SU-DHL-6 (cell line): ENCODE measurements around the gene CTAGE1.

Experiments
- CTCF ChIP-seq: fragments of 200-600 bp; sonication (generic); IDR thresholded peaks from one replicate; pipeline ENCODE4 v1.5.1; 2017; ENCODE audit warnings: antibody characterized with exemption, mild to moderate bottlenecking, low read length, moderate library complexity; ENCODE audit not compliant: insufficient read depth, poor library complexity, severe bottlenecking
- EZH2phosphoT487 ChIP-seq: fragments of 200-600 bp; sonication (generic), shearing (Covaris generic); conservative IDR thresholded peaks from 2 replicates; pipeline ENCODE4 v1.6.1; 2018; ENCODE audit warnings: mild to moderate bottlenecking, antibody characterized with exemption, low read length, moderate library complexity, mixed read lengths

- TF ChIP-seq CTCF, result no peak
- no peak for TF ChIP-seq EZH2phosphoT487
Observed at GRCh38 chr18:22456547-22456946, 38.8 kb upstream of the CTAGE1 start.
